ENCODE measurements around the gene ASB8. TPM values are rescaled to one million over a fixed set of nuclear protein-coding genes. Genes with fewer than 3 reads are reported as not detected.

Gene ASB8
- total RNA-seq, 4 donors from 2014 or later: 13.7 to 32.0 (median 22.3) TPM

GRCh38 chr12:48198672-48198971 lies 41.3 kb upstream of the ASB8 start:
- no peak for TF ChIP-seq CTCF (IDR thresholded peaks at IDR 0.05)
- ATAC-seq (ENCODE audit: low FRiP score) (no peak), DNase-seq (ENCODE audit: low spot score) (no peak)

GRCh38 chr12:48197971-48198671 lies 40.8 kb upstream of the ASB8 start:
- no peak for TF ChIP-seq CTCF (IDR thresholded peaks at IDR 0.05)
- DNase-seq (ENCODE audit: low spot score) (peak; percentile 88), ATAC-seq (ENCODE audit: low FRiP score) (peak; percentile 96)

GRCh38 chr12:48197549-48197970 lies 40.2 kb upstream of the ASB8 start:
- DNase-seq (ENCODE audit: low spot score) (no peak), ATAC-seq (ENCODE audit: low FRiP score) (no peak)
- no peak for TF ChIP-seq CTCF (IDR thresholded peaks at IDR 0.05)

GRCh38 chr12:48194799-48195201 lies 37.5 kb upstream of the ASB8 start:
- no peak for TF ChIP-seq CTCF (IDR thresholded peaks at IDR 0.05)
- DNase-seq (ENCODE audit: low spot score) (no peak), ATAC-seq (ENCODE audit: low FRiP score) (no peak)

GRCh38 chr12:48193623-48194022 lies 36.3 kb upstream of the ASB8 start:
- no peak for ATAC-seq (ENCODE audit: low FRiP score)
- DNase-seq (ENCODE audit: low spot score): no peak
- no peak for TF ChIP-seq CTCF (IDR thresholded peaks at IDR 0.05)

GRCh38 chr12:48192861-48193260 lies 35.5 kb upstream of the ASB8 start:
- no peak for DNase-seq (ENCODE audit: low spot score)
- TF ChIP-seq CTCF (IDR thresholded peaks at IDR 0.05): no peak
- ATAC-seq (ENCODE audit: low FRiP score): no peak

- DNase-seq (ENCODE audit: low spot score) (no peak), ATAC-seq (ENCODE audit: low FRiP score) (no peak)
- TF ChIP-seq CTCF (IDR thresholded peaks at IDR 0.05): no peak
Measured at GRCh38 chr12:48191096-48191495, 33.8 kb upstream of the ASB8 start.
